ENCODE data around the gene GFM1. TPM values are rescaled to one million over a fixed set of nuclear protein-coding genes. Genes with fewer than 3 reads are reported as not detected.
A peak's percentile ranks its signal among the peaks of the same experiment; 100 is the strongest.

The GFM1 gene
- polyA plus RNA-seq, 3 donors = 9.6 to 31.2 (median 10.8) TPM

- WGBS, 3 donors = 87 to 100% (median 97%) methylated on average over 2 of the region's 2 CpGs
- no peak overlapping the region for H3K27ac ChIP-seq (ENCODE audit: low read depth, low read length)
Measured at GRCh38 chr3:158717576-158717975, 73.2 kb downstream of the GFM1 start.

DNA sequence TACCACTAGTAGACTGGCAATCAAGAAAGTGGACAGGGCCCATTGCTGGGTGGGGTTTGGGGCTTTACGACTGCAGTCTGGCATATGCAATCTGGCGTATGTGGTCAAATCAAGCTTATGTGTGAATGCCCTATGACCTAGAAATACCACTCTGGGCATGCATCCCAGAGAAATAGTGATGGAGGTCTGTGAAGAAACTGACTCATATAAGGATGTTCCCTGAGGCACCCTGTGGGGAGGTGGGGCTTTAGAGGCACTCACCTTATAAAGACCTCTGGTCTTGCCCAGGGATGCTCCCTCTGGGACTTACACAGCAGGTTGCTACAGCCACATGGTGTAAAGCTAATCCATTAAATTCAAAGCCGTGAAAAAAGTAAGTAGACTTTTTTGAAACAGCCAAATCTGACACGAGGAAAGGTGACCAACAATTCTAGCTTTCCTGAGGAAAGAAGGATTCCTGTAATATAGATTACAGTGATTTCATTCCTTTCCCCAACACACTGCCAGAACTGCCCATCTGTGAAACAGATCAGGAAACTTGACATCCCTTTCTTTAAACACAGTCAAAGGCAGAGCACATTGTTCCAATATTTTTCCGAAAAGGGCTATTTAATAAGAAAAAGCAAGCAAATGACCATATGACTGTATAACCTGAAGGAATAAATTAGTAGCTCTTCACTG is 74.3 kb downstream of the GFM1 start:
- 69 to 90% (median 73%) methylated on average over 5 of the region's 5 CpGs for WGBS, 3 donors
- no peak overlapping the region for H3K27ac ChIP-seq (ENCODE audit: low read depth, low read length)

DNA sequence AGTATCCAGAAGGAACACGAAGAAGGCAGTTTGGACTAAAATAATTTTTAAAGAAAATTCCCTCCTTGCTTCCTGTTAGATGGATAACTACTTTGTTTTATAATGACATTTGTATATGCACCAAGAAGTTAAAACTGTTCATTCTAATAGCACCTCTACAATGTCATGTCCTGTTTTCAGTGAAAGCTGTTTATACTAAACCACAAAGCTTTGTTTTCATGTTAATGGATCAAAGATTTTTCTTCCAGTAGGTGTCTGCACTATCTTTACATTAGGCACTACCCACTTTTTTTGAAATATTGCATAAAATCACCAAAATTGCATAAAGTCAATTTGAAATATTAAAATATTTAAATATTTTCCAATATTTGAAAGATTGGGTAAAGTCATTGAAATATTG is 77.8 kb downstream of the GFM1 start:
- 73 to 95% (median 86%) methylated on average over 1 of the region's 1 CpG for WGBS, 3 donors

GRCh38 chr3:158723991-158724390 is 79.7 kb downstream of the GFM1 start:
- 88 to 97% (median 90%) methylated on average over 7 of the region's 7 CpGs for WGBS, 3 donors
- peak overlapping the region; percentile 9 for H3K27ac ChIP-seq (ENCODE audit: low read depth, low read length)

More for the DNA sequence above, 77.8 kb downstream of the GFM1 start:
- no peak overlapping the region for H3K27ac ChIP-seq (ENCODE audit: low read depth, low read length)

DNA sequence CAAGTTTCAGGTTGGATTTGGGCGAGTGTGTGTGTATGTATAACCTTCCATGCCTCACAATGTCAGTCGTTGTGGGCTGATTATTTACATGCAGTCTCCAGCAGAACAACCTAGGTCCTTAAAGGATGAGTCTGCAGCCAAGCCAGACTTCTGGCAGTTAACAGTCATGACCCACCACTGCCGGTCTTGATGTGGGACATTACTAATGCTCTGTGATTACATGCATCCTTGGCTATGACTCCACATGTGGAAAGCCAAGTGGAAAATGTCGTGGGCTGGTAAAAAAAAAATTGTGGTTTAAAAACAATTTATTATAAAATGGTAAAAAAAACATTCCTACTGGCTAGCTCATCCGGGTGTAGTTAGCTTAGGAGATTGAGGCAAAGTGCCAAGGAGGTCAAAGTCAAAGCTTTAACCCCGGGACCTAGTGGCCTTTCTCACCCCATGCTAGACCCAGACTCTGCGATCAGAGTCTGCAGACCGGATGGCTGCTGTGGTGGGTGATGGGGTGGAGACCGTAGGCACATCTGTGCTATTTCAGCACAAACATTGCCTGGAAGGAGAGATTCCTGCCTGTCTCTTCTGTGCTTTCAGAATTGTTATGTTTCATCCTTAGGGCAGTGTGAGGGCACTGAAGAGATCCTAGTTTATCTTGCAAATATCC is 81.2 kb downstream of the GFM1 start:
- no peak overlapping the region for H3K27ac ChIP-seq (ENCODE audit: low read depth, low read length)
- 32 to 45% (median 38%) methylated on average over 9 of the region's 9 CpGs for WGBS, 3 donors

DNA sequence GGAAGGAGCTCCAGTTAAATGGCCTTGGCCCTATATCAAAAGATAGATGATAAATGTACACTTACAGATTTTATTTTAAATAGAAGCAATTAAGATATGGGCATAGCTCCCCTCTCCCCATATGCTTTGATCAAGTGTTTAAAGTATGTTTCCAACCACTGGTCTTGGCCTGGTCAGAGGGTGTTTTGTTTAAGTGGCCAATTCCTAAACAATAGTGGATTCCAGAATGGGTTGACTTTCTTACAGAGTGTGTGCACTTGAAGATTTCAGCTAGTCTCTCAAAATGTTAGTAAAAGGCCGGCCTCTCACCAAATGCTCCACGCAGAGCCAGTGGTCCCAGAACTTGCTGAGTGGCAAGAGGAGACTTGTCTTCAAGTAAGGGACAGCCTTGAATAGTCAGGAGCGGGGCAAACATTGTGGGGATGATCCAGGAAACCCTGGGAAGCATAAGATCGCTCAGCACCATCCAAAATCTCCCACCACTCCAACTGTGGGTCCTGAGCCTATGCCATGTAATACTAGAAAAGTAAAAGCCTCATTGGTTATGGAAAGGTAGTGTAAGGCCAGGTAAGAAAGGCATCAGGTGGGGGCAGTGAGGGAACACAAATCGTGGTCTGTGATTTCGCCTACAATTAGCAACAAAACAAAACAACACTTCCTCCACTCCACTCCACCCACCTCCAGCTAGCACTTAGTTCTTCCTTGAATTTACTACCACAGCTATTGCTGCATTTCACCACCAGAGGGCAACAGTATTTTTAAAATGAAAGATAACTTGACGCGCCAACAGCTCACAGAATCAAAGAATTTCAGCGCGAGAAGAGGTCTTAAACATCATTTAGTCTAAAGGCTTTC is 83.1 kb downstream of the GFM1 start:
- WGBS, 3 donors = 30 to 33% (median 33%) methylated on average over 10 of the region's 10 CpGs
- no peak overlapping the region for H3K27ac ChIP-seq (ENCODE audit: low read depth, low read length)

DNA sequence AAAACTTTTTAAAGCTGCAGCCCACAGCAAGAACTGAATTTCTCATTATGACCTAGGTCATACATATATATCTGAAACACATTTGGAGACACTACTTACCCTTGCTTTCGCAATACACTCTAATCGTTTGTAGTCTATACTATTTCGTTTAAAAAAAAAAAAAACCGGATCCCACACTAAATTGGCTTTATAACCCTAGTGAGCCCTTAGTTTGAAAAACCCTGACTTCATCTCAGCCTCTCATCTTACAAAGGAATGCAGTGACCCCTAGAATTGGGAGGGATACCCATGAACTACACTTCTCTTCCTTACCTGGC is 83.7 kb downstream of the GFM1 start:
- no peak overlapping the region for H3K27ac ChIP-seq (ENCODE audit: low read depth, low read length)
- 36 to 47% (median 43%) methylated on average over 4 of the region's 4 CpGs for WGBS, 3 donors

DNA sequence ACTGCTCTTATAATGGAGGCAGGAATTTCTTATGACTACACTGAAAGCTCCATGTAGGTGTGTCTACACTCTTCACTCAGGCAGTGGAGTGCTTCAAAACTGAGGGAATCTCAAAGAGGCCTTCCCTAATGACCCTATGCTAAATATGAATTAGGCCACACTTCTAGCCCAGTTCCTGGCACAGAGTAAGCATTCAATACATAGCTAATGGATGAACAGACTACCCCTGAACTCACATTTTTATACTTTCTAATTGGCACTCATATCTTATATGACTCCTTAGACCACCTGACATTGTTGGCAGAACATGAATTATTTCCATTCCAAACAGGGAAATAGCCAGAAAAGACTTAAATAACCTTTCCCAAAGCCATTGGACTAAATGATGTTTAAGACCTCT is 84.5 kb downstream of the GFM1 start:
- no peak overlapping the region for H3K27ac ChIP-seq (ENCODE audit: low read depth, low read length)

DNA sequence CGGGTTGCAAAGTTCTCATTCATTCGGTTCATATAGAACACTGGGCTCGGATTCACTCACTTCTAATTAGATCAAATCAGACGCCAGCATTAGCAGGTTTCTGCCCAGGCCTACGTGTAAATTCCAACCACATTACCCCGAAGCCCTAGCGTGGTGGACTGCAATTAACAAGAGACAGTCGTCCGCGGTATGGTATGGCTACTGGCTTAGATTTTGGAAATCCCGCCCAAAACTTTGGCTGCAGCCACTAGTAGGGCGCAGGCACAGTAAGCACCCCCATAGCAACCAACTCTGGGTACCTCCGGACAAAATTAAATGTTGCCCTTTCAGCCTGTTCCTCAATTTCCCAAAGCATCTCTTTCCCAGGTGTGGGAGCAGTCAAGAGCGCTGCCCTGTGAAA is 87.2 kb downstream of the GFM1 start:
- WGBS, 3 donors = 46 to 51% (median 47%) methylated on average over 14 of the region's 14 CpGs
- H3K27ac ChIP-seq (ENCODE audit: low read depth, low read length) = no peak overlapping the region

DNA sequence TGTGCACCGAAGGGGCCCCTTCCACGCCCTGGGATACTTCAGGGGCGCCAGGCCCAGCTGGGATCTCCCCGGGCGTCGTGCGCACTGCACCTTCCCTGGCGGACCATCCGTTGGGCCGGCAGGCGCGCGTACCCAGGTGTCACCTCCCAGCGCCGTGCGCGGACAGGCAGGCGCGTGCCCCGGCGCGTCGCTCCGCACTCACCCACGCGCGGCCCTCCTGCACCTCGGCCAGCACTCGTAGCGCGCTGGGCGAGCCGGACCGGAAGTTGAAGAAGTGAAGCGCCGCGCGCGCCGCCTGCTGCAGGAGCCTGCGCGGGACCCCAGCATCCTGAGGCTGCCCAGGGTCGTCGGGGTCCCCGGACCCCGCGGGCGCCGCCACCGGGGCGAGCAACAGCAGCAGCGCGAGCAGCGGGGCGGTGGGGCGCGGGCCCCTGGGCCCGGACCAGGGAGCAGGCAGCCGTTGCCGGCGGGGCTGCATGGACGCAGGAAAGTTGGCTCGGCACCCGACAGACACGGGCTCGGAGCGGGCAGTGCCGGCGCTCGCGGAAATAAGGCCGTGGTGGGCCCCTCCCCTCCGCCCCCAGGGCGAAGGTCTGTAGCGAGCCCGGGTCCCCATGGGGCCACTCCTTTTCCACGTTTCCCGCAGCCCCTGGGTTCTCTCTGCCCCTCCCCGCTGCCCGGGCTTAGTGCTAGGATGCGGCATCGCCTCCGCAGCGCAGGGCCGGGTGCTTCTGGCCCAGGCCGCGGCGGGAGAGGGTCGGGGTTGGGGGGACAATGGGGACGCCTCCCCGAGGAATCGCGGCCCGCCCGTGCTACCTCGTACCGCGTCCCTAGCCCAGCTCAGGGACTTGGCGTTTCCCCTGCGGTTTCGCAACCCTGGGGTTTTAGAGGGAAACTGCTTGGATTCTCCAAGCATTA is 87.9 kb downstream of the GFM1 start, which contains the start of gene RARRES1:
TSS of gene RARRES1 (minus strand) at position 520 of the 918 bp plus-strand sequence. CDS start at position 478, 42 bp downstream.
- WGBS, 3 donors = 1 to 3% (median 2%) methylated on average over 84 to 101 of the region's 101 CpGs
- H3K27ac ChIP-seq (ENCODE audit: low read depth, low read length) = peak within 1 kb of the TSS; percentile 48

GRCh38 chr3:158732856-158733200 is 88.5 kb downstream of the GFM1 start:
- H3K27ac ChIP-seq (ENCODE audit: low read depth, low read length) = peak overlapping the region; percentile 19
- 47 to 64% (median 63%) methylated on average over 15 of the region's 15 CpGs for WGBS, 3 donors

DNA sequence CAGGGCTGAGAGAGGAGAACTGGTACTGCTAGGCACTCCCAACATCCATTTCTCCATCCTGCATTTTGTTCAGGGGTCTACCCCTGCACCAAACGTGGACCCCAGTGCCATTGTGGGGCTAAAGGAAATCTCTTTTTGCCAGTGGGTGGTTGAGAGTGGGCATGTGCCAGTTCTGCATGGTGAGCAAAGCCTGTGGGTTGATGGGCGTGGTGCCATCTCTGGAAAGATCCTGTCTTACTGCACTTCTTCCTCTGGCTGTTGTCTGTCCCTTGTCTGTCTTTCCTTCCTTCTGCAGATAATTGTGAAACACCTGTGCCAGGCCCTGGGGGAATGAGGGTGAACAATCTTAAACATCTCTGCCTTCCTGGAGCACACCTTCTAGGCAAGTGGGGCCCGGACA is 89.3 kb downstream of the GFM1 start:
- WGBS, 3 donors = 65 to 81% (median 77%) methylated on average over 3 of the region's 3 CpGs
- no peak overlapping the region for H3K27ac ChIP-seq (ENCODE audit: low read depth, low read length)

- 80 to 86% (median 81%) methylated on average over 7 of the region's 7 CpGs for WGBS, 3 donors
- H3K27ac ChIP-seq (ENCODE audit: low read depth, low read length) = no peak overlapping the region
Measured at GRCh38 chr3:158735296-158736033, 91.1 kb downstream of the GFM1 start.

GRCh38 chr3:158737410-158737809 is 93.1 kb downstream of the GFM1 start:
- no peak overlapping the region for H3K27ac ChIP-seq (ENCODE audit: low read depth, low read length)
- 50 to 97% (median 96%) methylated on average over 2 of the region's 2 CpGs for WGBS, 3 donors

DNA sequence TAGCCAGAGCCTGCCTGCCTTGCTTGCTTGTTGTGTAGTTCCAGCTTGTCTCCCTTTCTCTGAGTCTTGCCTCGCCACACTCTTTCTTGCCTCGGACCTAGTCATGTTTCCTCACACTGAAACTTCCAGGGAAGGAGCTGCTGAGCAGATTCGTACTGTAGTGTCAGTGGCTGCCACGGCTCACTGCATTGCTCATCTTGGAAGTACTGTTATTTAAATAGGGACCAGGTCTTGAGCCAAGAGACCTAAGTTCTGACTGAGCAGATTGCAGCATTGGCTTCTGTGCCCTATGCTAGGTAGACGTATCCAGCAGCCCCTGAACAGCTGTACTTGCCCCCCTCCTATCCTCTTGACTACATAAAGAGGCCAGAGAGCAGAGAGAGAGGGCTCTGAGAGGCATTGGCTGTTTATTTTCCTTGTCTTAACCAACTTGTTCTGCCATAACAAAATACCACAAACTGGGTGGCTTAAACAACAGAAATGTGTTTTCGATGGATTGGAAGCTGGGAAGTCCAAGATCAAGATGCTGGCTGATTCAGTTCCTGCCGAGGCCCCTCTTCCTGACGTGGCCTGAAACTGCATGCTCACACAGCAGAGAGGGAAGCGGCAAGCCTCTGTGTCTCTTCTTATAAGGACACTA is 93.8 kb downstream of the GFM1 start:
- WGBS, 3 donors = 86 to 92% (median 86%) methylated on average over 9 of the region's 9 CpGs
- H3K27ac ChIP-seq (ENCODE audit: low read depth, low read length) = no peak overlapping the region

GRCh38 chr3:158738653-158739052 is 94.3 kb downstream of the GFM1 start:
- 94 to 96% (median 94%) methylated on average over 6 of the region's 6 CpGs for WGBS, 3 donors
- H3K27ac ChIP-seq (ENCODE audit: low read depth, low read length) = no peak overlapping the region

DNA sequence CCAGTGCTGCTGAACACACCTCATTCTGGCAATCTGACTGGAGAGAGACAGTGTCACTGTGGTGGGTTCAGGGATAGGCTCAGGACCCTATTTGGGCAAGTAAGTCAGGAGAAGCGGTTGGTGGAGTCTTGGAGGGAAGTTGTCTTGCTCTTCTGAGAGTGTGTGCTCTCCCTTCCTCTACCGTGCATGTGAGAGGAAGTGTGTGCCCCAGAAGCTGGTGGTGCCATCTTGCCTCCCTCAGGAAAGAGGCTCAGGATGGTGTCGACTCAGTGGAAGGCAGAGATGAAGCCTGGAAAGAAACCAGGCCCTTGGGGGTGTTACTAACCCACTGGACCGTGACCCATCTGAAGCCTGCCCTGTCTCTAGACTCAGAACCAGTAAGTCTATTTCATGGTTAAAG is 94.8 kb downstream of the GFM1 start:
- H3K27ac ChIP-seq (ENCODE audit: low read depth, low read length) = no peak overlapping the region
- WGBS, 3 donors = 78 to 89% (median 88%) methylated on average over 4 of the region's 4 CpGs

Data from adipose tissue (tissue), 3 donors.